Testis (tissue), 2 donors: ENCODE data around the gene FAM13C.

ENCODE experiments used
- POLR2A ChIP-seq: fragments of 450-650 bp; IDR thresholded peaks from one replicate; pipeline ENCODE4 v1.6.1; 2017; ENCODE audit warnings: antibody characterized with exemption, mild to moderate bottlenecking, moderate library complexity
- TF ChIP-seq, protein P1 (sequence below), 3 experiments: fragments of 450-650 bp in 2 of 3; fragments of 200-600 bp in 1 of 3; sonication (generic) in 1 of 3; IDR thresholded peaks; one replicate each; pipeline ENCODE4 v1.5.1; 2016 to 2019; ENCODE audit warnings: antibody characterized with exemption in 3 of 3, mild to moderate bottlenecking in 2 of 3, moderate library complexity in 1 of 3

GRCh38 chr10:59242057-59242456 lies 120.3 kb downstream of the FAM13C start:
- TF ChIP-seq, protein P1, sequence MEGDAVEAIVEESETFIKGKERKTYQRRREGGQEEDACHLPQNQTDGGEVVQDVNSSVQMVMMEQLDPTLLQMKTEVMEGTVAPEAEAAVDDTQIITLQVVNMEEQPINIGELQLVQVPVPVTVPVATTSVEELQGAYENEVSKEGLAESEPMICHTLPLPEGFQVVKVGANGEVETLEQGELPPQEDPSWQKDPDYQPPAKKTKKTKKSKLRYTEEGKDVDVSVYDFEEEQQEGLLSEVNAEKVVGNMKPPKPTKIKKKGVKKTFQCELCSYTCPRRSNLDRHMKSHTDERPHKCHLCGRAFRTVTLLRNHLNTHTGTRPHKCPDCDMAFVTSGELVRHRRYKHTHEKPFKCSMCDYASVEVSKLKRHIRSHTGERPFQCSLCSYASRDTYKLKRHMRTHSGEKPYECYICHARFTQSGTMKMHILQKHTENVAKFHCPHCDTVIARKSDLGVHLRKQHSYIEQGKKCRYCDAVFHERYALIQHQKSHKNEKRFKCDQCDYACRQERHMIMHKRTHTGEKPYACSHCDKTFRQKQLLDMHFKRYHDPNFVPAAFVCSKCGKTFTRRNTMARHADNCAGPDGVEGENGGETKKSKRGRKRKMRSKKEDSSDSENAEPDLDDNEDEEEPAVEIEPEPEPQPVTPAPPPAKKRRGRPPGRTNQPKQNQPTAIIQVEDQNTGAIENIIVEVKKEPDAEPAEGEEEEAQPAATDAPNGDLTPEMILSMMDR (IDR thresholded peaks at IDR 0.05), result no peak
- no peak for TF ChIP-seq POLR2A
